ENCODE measurements around the gene ATP6V1G3.

DNA sequence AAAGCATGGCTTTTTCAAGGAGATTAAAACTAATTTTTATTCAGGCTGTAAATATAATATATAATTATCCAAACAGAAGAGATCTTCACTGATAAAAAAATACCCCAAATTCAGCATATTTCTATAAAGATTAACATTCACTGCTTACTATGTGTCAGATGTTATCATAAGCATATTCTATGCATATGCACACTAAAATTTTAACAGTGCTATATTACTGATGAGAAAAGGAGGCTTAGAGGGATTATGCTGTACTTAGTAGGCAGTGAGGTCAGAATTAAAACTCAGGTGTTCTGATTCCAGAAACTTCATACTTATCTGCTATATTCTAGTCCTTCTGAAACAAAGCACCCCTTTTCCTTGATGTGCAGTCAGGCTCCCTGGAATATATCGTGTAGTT lies 33.8 kb upstream of the ATP6V1G3 start:
- TF ChIP-seq, protein P1, sequence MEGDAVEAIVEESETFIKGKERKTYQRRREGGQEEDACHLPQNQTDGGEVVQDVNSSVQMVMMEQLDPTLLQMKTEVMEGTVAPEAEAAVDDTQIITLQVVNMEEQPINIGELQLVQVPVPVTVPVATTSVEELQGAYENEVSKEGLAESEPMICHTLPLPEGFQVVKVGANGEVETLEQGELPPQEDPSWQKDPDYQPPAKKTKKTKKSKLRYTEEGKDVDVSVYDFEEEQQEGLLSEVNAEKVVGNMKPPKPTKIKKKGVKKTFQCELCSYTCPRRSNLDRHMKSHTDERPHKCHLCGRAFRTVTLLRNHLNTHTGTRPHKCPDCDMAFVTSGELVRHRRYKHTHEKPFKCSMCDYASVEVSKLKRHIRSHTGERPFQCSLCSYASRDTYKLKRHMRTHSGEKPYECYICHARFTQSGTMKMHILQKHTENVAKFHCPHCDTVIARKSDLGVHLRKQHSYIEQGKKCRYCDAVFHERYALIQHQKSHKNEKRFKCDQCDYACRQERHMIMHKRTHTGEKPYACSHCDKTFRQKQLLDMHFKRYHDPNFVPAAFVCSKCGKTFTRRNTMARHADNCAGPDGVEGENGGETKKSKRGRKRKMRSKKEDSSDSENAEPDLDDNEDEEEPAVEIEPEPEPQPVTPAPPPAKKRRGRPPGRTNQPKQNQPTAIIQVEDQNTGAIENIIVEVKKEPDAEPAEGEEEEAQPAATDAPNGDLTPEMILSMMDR (conservative IDR thresholded peaks at IDR 0.05 in 1 of 2, IDR thresholded peaks at IDR 0.05 in 1 of 2; ENCODE audit: low read depth in 1 of 2, low read length in 2 of 2): no peak
- no peak for TF ChIP-seq EZH2 (IDR thresholded peaks at IDR 0.05; ENCODE audit: low read length, missing control alignments)

Measured in fibroblast of lung (primary cell).